Mononuclear cell (primary cell): ENCODE measurements around the gene COPS3. TPM values are rescaled to one million over a fixed set of nuclear protein-coding genes. Genes with fewer than 3 reads are reported as not detected.
"Not testable (repeated sequence)": the region's sequence is repeated elsewhere in the genome, so short reads cannot be mapped to it uniquely, and the experiment has no call there.

Experiments
- H3K27me3 ChIP-seq: 2 replicates; pipeline ENCODE4 v1.6.0; 2011; ENCODE audit warnings: low read length, control low read depth; ENCODE audit not compliant: insufficient read depth
- H3K4me1 ChIP-seq: 2 replicates; pipeline ENCODE4 v1.5.1; 2011; ENCODE audit warnings: mild to moderate bottlenecking, low read length, control low read depth; ENCODE audit not compliant: insufficient read depth
- H3K4me3 ChIP-seq: 2 replicates; pipeline ENCODE4 v1.5.1; 2011; ENCODE audit warnings: mild to moderate bottlenecking, low read length, moderate library complexity
- H3K9me3 ChIP-seq: 2 replicates; pipeline ENCODE4 v1.5.1; 2011; ENCODE audit warnings: low read depth, mild to moderate bottlenecking, control low read depth, low read length
- total RNA-seq: library from RNA; depleted of rRNA; stranded (reverse); fragments of >200 nt; gene quantifications from one replicate; pipeline ENCODE4 v1.2.3, GENCODE V29; 2012

The COPS3 gene
- total RNA-seq, 1 donor = 99.7 TPM

- no peaks in the 10 kb centered on the region for H3K9me3 ChIP-seq
- H3K27me3 ChIP-seq = no peaks in the 10 kb centered on the region
- no peak overlapping the region for H3K4me3 ChIP-seq
These were observed 28.3 kb upstream of the COPS3 start for GRCh38 chr17:17309356-17309755.

GRCh38 chr17:17305281-17305801, 24.3 kb upstream of the COPS3 start:
- H3K9me3 ChIP-seq = no peaks in the 10 kb centered on the region
- no peaks in the 10 kb centered on the region for H3K27me3 ChIP-seq
- H3K4me1 ChIP-seq = peaks cover 67% of the 10 kb centered on the region
- no peak overlapping the region for H3K4me3 ChIP-seq

More at GRCh38 chr17:17309356-17309755, 28.3 kb upstream of the COPS3 start:
- H3K4me1 ChIP-seq = peaks cover 41% of the 10 kb centered on the region

- Histone ChIP-seq H3K9me3 (no peaks in the 10 kb centered on the region), H3K27me3 (no peaks in the 10 kb centered on the region), H3K4me3 (no peak overlapping the region), H3K4me1 (peaks cover 68% of the 10 kb centered on the region)
These were observed 23.5 kb upstream of the COPS3 start for GRCh38 chr17:17304521-17304985.

GRCh38 chr17:17303847-17304490, 22.9 kb upstream of the COPS3 start:
- peaks cover 63% of the 10 kb centered on the region for H3K4me1 ChIP-seq
- H3K4me3 ChIP-seq = peak overlapping the region; percentile 36
- no peaks in the 10 kb centered on the region for H3K9me3 ChIP-seq
- no peaks in the 10 kb centered on the region for H3K27me3 ChIP-seq

GRCh38 chr17:17303010-17303846, 22.2 kb upstream of the COPS3 start, which contains the start of gene NT5M:
NT5M (plus strand) TSS chr17:17303373; CDS start chr17:17303551, 178 bp downstream.
- Histone ChIP-seq H3K27me3 (no peaks in the 10 kb centered on the region), H3K4me1 (peaks cover 56% of the 10 kb centered on the region), H3K9me3 (no peaks in the 10 kb centered on the region), H3K4me3 (peak within 1 kb of the TSS; percentile 36)

- H3K4me3 ChIP-seq, H3K9me3 ChIP-seq, H3K27me3 ChIP-seq: not testable (repeated sequence)
- peaks cover 50% of the 10 kb centered on the region for H3K4me1 ChIP-seq
These were observed 20.6 kb upstream of the COPS3 start for GRCh38 chr17:17301659-17302058.

- H3K4me3 ChIP-seq = peak overlapping the region; percentile 20
- no peaks in the 10 kb centered on the region for H3K9me3 ChIP-seq
- no peaks in the 10 kb centered on the region for H3K27me3 ChIP-seq
- peaks cover 42% of the 10 kb centered on the region for H3K4me1 ChIP-seq
These were observed 19.9 kb upstream of the COPS3 start for GRCh38 chr17:17300624-17301568.

GRCh38 chr17:17298108-17298507, 17.1 kb upstream of the COPS3 start:
- H3K9me3 ChIP-seq = no peaks in the 10 kb centered on the region
- no peaks in the 10 kb centered on the region for H3K27me3 ChIP-seq
- peaks cover 18% of the 10 kb centered on the region for H3K4me1 ChIP-seq
- no peak overlapping the region for H3K4me3 ChIP-seq

- Histone ChIP-seq H3K27me3 (no peaks in the 10 kb centered on the region), H3K4me3 (no peak overlapping the region), H3K4me1 (peaks cover 12% of the 10 kb centered on the region), H3K9me3 (no peaks in the 10 kb centered on the region)
These were observed 16.2 kb upstream of the COPS3 start for GRCh38 chr17:17297217-17297616.

- Histone ChIP-seq H3K4me1 (no peaks in the 10 kb centered on the region), H3K9me3 (no peaks in the 10 kb centered on the region), H3K27me3 (no peaks in the 10 kb centered on the region), H3K4me3 (no peak overlapping the region)
These were observed 14.1 kb upstream of the COPS3 start for GRCh38 chr17:17295141-17295540.

- H3K9me3 ChIP-seq = no peaks in the 10 kb centered on the region
- no peak overlapping the region for H3K4me3 ChIP-seq
- no peaks in the 10 kb centered on the region for H3K27me3 ChIP-seq
- no peaks in the 10 kb centered on the region for H3K4me1 ChIP-seq
These were observed 8.7 kb upstream of the COPS3 start for GRCh38 chr17:17289701-17290100.

GRCh38 chr17:17289086-17289485, 8.0 kb upstream of the COPS3 start:
- Histone ChIP-seq H3K4me3 (no peak overlapping the region), H3K27me3 (no peaks in the 10 kb centered on the region), H3K4me1 (no peaks in the 10 kb centered on the region), H3K9me3 (no peaks in the 10 kb centered on the region)

GRCh38 chr17:17285951-17286350, 4.9 kb upstream of the COPS3 start:
- no peaks in the 10 kb centered on the region for H3K9me3 ChIP-seq
- H3K27me3 ChIP-seq = no peaks in the 10 kb centered on the region
- H3K4me1 ChIP-seq = peaks cover 13% of the 10 kb centered on the region
- no peak overlapping the region for H3K4me3 ChIP-seq

GRCh38 chr17:17279316-17279715, 1.7 kb downstream of the COPS3 start:
- H3K9me3 ChIP-seq = no peaks in the 10 kb centered on the region
- no peaks in the 10 kb centered on the region for H3K27me3 ChIP-seq
- H3K4me1 ChIP-seq = peaks cover 62% of the 10 kb centered on the region
- no peak overlapping the region for H3K4me3 ChIP-seq
